Stimulated activated CD4-positive, alpha-beta T cell treated with anti-CD3 and anti-CD28 coated beads, Interleukin-1b, Interleukin-23, amount 100 ng/mL, for 24 hours (primary cell): ENCODE results near the gene TAF3.
A peak's percentile ranks its signal among the peaks of the same experiment; 100 is the strongest.

Experiments
- DNase-seq, 4 experiments: peaks; one replicate each; pipeline ENCODE4 v3.0.0-alpha.2; 2020; ENCODE audit warnings: low read depth in 4 of 4, low spot score in 1 of 4

TAF3 gene

GRCh38 chr10:8055420-8056349 is 237.4 kb downstream of the TAF3 start:
- DNase-seq, result no peak

GRCh38 chr10:8056378-8056777 is 238.1 kb downstream of the TAF3 start:
- DNase-seq, result no peak

DNA sequence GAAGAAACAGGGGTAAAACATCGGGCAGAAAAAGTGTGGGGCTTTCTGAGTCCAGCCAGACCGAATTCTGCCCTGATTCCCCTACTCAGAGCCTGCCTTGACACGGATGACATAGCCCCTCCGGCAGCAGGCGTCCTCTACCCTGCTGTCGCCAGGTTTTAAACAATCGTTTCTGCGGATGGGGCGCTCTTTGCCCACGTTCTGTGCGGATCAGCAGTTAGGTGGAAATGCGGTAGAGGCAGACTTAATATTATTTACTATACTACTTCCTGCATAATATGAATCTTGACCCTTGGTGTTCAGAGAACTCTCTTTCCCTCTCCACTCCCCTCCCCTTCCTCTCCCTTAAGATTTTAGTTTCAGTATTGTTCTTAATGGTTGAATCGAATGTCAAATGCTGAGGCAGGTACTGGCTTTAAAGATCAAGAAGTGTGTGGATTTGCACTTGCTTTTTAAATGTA is 238.6 kb downstream of the TAF3 start:
- no peak for DNase-seq

DNA sequence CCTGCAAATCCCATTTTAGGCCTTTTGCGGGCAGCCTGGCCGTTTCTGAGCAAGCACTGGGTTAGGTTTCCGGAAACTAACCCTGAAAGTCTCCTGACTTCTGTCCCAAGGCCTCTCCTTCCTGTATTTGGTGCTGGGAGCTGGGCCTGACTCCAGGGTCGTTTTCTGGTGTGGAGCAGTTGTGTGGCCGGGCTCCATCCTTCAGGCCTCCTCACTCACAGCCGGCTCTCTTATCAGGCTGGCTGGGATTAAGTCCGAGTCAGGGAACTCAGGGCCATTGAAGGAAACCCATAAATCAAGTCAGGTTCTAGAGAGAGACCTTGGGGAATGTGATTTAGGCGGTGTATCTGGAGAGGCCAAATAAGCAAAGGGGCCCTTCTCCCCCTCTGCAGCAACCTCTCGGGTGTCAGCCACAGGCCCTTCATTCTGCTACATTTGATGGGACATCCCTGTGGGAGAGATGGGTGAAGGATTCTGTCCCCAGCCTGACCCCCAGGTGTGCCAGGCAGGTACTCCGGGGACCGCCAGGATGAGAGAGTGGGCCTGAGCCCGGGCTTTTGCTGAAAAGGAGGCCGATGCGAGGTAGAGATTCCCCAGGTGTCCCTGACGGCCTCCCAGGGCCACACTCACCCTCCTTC is 239.4 kb downstream of the TAF3 start:
- no peak for DNase-seq

DNA sequence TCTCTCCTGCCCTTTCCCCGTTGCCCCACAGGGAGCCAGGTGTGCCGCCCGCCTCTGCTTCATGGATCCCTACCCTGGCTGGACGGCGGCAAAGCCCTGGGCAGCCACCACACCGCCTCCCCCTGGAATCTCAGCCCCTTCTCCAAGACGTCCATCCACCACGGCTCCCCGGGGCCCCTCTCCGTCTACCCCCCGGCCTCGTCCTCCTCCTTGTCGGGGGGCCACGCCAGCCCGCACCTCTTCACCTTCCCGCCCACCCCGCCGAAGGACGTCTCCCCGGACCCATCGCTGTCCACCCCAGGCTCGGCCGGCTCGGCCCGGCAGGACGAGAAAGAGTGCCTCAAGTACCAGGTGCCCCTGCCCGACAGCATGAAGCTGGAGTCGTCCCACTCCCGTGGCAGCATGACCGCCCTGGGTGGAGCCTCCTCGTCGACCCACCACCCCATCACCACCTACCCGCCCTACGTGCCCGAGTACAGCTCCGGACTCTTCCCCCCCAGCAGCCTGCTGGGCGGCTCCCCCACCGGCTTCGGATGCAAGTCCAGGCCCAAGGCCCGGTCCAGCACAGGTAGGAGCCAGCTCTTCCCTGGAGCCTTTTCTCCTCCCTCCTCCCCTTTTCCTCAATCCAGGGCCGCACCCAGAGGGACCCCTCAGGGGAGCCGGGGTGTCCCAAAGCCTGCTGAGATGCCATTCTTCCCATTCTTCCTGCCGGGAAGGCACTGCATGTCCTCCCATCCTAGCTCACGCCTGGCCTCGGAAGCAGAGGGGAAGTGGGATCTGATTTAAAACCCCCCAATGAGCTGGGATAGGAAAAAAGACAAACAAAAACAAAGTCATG is 240.2 kb downstream of the TAF3 start:
- DNase-seq, result no peak

- no peak for DNase-seq
Observed at GRCh38 chr10:8059191-8059936, 241.1 kb downstream of the TAF3 start.

GRCh38 chr10:8060010-8060703 is 241.9 kb downstream of the TAF3 start:
- peak in 1 of 4 experiments; percentile 65 for DNase-seq

- no peak for DNase-seq
Observed at GRCh38 chr10:8060704-8061121, 242.4 kb downstream of the TAF3 start.

- no peak for DNase-seq
Observed at GRCh38 chr10:8061274-8062211, 243.2 kb downstream of the TAF3 start.

GRCh38 chr10:8063128-8063908 is 245.0 kb downstream of the TAF3 start:
- no peak for DNase-seq

DNA sequence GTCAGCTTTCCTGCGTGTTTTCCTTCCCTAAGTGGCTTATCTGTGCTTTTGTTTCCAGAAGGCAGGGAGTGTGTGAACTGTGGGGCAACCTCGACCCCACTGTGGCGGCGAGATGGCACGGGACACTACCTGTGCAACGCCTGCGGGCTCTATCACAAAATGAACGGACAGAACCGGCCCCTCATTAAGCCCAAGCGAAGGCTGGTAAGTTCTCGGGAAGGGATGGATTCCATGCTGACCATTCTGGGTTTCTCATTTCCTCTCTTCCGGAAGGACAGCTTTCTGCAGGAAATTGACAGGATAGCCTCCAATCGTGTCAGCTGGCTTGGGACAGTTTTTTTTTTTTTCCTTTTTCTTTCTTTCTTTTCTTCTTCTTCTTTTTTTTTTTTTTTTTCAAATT is 245.6 kb downstream of the TAF3 start:
- no peak for DNase-seq

- DNase-seq, result no peak
Observed at GRCh38 chr10:8064436-8064835, 246.1 kb downstream of the TAF3 start.

- no peak for DNase-seq
Observed at GRCh38 chr10:8065651-8066050, 247.3 kb downstream of the TAF3 start.

DNA sequence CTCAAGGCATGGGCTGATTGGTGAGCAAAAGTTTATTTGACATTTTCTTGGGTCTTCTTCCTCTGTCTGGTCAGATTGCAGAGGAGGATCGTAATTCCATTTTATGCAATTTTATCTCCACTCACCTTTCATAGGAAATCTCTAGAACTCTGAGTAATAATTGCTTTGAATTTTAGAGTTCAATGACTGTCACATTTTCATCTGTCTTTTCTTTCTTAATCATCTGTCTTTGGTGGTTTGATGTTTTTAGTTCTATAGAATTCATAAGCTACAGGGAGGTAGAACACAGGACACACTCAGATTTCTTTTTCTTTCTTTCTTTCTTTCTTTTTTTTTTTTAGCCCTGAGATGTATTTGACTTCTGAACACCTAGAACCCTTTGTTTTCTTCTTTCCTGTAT is 247.8 kb downstream of the TAF3 start:
- DNase-seq, result no peak
